Measurements from ENCODE around the gene PTPRM. TPM values are rescaled to one million over a fixed set of nuclear protein-coding genes. Genes with fewer than 3 reads are reported as not detected.

The PTPRM gene
- total RNA-seq, 4 donors from 2014 or later, result 206 to 337 (median 255) TPM

- no peak for TF ChIP-seq CTCF (IDR thresholded peaks at IDR 0.05; ENCODE audit: low read depth)
Measured at GRCh38 chr18:7946734-7947377, 379.7 kb downstream of the PTPRM start.

- TF ChIP-seq CTCF (IDR thresholded peaks at IDR 0.05; ENCODE audit: low read depth), result no peak
Measured at GRCh38 chr18:7950380-7951136, 383.4 kb downstream of the PTPRM start.

- no peak for TF ChIP-seq CTCF (IDR thresholded peaks at IDR 0.05; ENCODE audit: low read depth)
Measured at GRCh38 chr18:7953095-7953958, 386.2 kb downstream of the PTPRM start.

GRCh38 chr18:7954238-7954637, 387.1 kb downstream of the PTPRM start:
- no peak for TF ChIP-seq CTCF (IDR thresholded peaks at IDR 0.05; ENCODE audit: low read depth)

GRCh38 chr18:7955175-7955574, 388.1 kb downstream of the PTPRM start:
- TF ChIP-seq CTCF (IDR thresholded peaks at IDR 0.05; ENCODE audit: low read depth), result no peak

GRCh38 chr18:7957297-7957696, 390.2 kb downstream of the PTPRM start:
- no peak for TF ChIP-seq CTCF (IDR thresholded peaks at IDR 0.05; ENCODE audit: low read depth)

Data from subcutaneous adipose tissue (tissue), 4 donors.